H1 (cell line): ENCODE data around the gene NAA25. TPM values are rescaled to one million over a fixed set of nuclear protein-coding genes. Genes with fewer than 3 reads are reported as not detected.
A peak's percentile ranks its signal among the peaks of the same experiment; 100 is the strongest.

Experiments
- CTCF ChIA-PET: fragments of 300-600 bp; sonication (Branson Sonifier 250); formaldehyde crosslinking; loops from one replicate; lab custom pipeline; 2021; ENCODE audit not compliant: partially characterized antibody; lab: Charles Lee
- POLR2A ChIA-PET: fragments of 300-600 bp; sonication (Branson Sonifier 250); formaldehyde crosslinking; loops from one replicate; lab custom pipeline; 2021; ENCODE audit warnings: inconsistent platforms; ENCODE audit not compliant: partially characterized antibody; lab: Charles Lee
- DNase-seq, 2 experiments: peaks; one replicate each; pipeline versions ENCODE4 v3.0.0 to v3.0.0-alpha.2; 2010 to 2022; ENCODE audit warnings: low spot score in 2 of 2, low read depth in 1 of 2, mixed read lengths in 1 of 2
- FAIRE-seq: peaks from 2 replicates; lab custom pipeline; 2011; peaks lifted over from hg19 to GRCh38; lab: Jason Lieb, UNC
- H2AFZ ChIP-seq: 2 replicates; pipeline ENCODE4 v1.8.1; 2012; ENCODE audit warnings: low read length, inconsistent platforms
- H2AK5ac ChIP-seq: 2 replicates; pipeline ENCODE4 v1.6.1; 2013; ENCODE audit warnings: low read depth, low read length
- H2BK120ac ChIP-seq: replicated peaks from 2 replicates; pipeline ENCODE3; 2013; ENCODE audit warnings: low read depth, low read length, inconsistent platforms
- H2BK12ac ChIP-seq: 2 replicates; pipeline ENCODE4 v1.6.1; 2013; ENCODE audit warnings: low read depth, low read length
- H2BK15ac ChIP-seq: 2 replicates; pipeline ENCODE4 v1.6.1; 2013; ENCODE audit warnings: low read length
- H2BK20ac ChIP-seq: 2 replicates; pipeline ENCODE4 v1.6.1; 2013; ENCODE audit warnings: low read length
- H2BK5ac ChIP-seq: 2 replicates; pipeline ENCODE4 v1.6.1; 2013; ENCODE audit warnings: low read depth, low read length
- H3K14ac ChIP-seq: 2 replicates; pipeline ENCODE4 v1.6.1; 2013; ENCODE audit warnings: inconsistent platforms; ENCODE audit not compliant: insufficient read length
- H3K18ac ChIP-seq: 2 replicates; pipeline ENCODE4 v1.6.1; 2013; ENCODE audit warnings: low read length; ENCODE audit errors: extremely low read depth
- H3K23ac ChIP-seq: 2 replicates; pipeline ENCODE4 v1.6.1; 2013; ENCODE audit warnings: inconsistent platforms; ENCODE audit not compliant: insufficient read length
- H3K23me2 ChIP-seq: 2 replicates; pipeline ENCODE4 v1.6.1; 2013; ENCODE audit warnings: low read depth, low read length
- H3K27ac ChIP-seq: 2 replicates; pipeline ENCODE4 v1.6.1; 2011; ENCODE audit warnings: low read depth, low read length, inconsistent platforms
- H3K27me3 ChIP-seq, 4 experiments: replicated peaks in 1 of 4; 1 replicate in 1 of 4; 2 replicates in 3 of 4; pipeline versions ENCODE4 v1.6.1 to v1.8.1; 2011 to 2013; ENCODE audit warnings: low read length in 3 of 4, mild to moderate bottlenecking in 3 of 4, inconsistent platforms in 2 of 4, mixed read lengths in 2 of 4, moderate library complexity in 1 of 4; ENCODE audit not compliant: control insufficient read depth in 3 of 4, insufficient read depth in 3 of 4; ENCODE audit errors: extremely low read depth in 1 of 4
- H3K36me3 ChIP-seq, 4 experiments: 2 replicates each; pipeline versions ENCODE4 v1.6.1 to v1.8.1; 2011 to 2013; ENCODE audit warnings: mild to moderate bottlenecking in 4 of 4, low read length in 3 of 4, moderate library complexity in 2 of 4, control low read depth in 1 of 4, inconsistent platforms in 1 of 4; ENCODE audit not compliant: insufficient read depth in 4 of 4, control insufficient read depth in 2 of 4
- H3K4ac ChIP-seq: replicated peaks from 2 replicates; pipeline ENCODE3; 2013; ENCODE audit warnings: low read length, low read depth, mixed read lengths, inconsistent platforms; ENCODE audit not compliant: insufficient read length
- H3K4me1 ChIP-seq, 4 experiments: replicated peaks in 1 of 4; 1 replicate in 1 of 4; 2 replicates in 3 of 4; pipeline versions ENCODE4 v1.6.1 to v1.8.1; 2011 to 2013; ENCODE audit warnings: low read length in 3 of 4, inconsistent platforms in 2 of 4, mixed read lengths in 1 of 4; ENCODE audit not compliant: insufficient read depth in 4 of 4, control insufficient read depth in 3 of 4
- H3K4me2 ChIP-seq, 2 experiments: 2 replicates each; pipeline versions ENCODE4 v1.6.1 to v1.8.1; 2011 to 2013; ENCODE audit warnings: low read depth in 2 of 2, low read length in 2 of 2, control low read depth in 1 of 2, inconsistent platforms in 1 of 2, mild to moderate bottlenecking in 1 of 2; ENCODE audit not compliant: insufficient read depth in 1 of 2
- H3K4me3 ChIP-seq, 4 experiments: fragments of 200-600, 300-600 bp in 1 of 4; sonication (generic), shearing (Covaris generic), sonication (Bioruptor Twin) in 1 of 4; 2 replicates each; pipeline versions ENCODE4 v1.5.1 to v1.8.1; 2011 to 2016; ENCODE audit warnings: low read length in 4 of 4, low read depth in 3 of 4, control low read depth in 2 of 4, inconsistent platforms in 2 of 4, mild to moderate bottlenecking in 2 of 4, mixed read lengths in 1 of 4, moderate library complexity in 1 of 4; ENCODE audit not compliant: insufficient read depth in 2 of 4; ENCODE audit errors: extremely low read depth in 1 of 4
- H3K56ac ChIP-seq: replicated peaks from 2 replicates; pipeline ENCODE3; 2013; ENCODE audit warnings: low read depth, mild to moderate bottlenecking, mixed read lengths, low read length, inconsistent platforms; ENCODE audit not compliant: insufficient read length
- H3K79me1 ChIP-seq: 2 replicates; pipeline ENCODE4 v1.6.1; 2013; ENCODE audit warnings: low read depth, low read length, control low read depth
- H3K79me2 ChIP-seq, 2 experiments: 2 replicates each; pipeline versions ENCODE4 v1.6.1 to v1.8.1; 2012 to 2013; ENCODE audit warnings: low read length in 2 of 2, mild to moderate bottlenecking in 2 of 2, inconsistent platforms in 1 of 2; ENCODE audit not compliant: insufficient read depth in 2 of 2, control insufficient read depth in 1 of 2
- H3K9ac ChIP-seq, 4 experiments: replicated peaks in 1 of 4; 1 replicate in 1 of 4; 2 replicates in 3 of 4; pipeline versions ENCODE4 v1.6.1 to v1.8.1; 2011 to 2013; ENCODE audit warnings: low read depth in 3 of 4, low read length in 3 of 4, control low read depth in 2 of 4, mild to moderate bottlenecking in 2 of 4, moderate library complexity in 2 of 4, inconsistent platforms in 1 of 4; ENCODE audit errors: extremely low read depth in 1 of 4
- H3K9me3 ChIP-seq, 2 experiments: 2 replicates each; pipeline versions ENCODE4 v1.6.1 to v1.8.1; 2012 to 2013; ENCODE audit warnings: mild to moderate bottlenecking in 2 of 2, moderate library complexity in 2 of 2, control low read depth in 1 of 2, inconsistent platforms in 1 of 2, low read depth in 1 of 2, low read length in 1 of 2, mixed read lengths in 1 of 2; ENCODE audit not compliant: insufficient read depth in 2 of 2
- H4K20me1 ChIP-seq, 2 experiments: replicated peaks in 1 of 2; 2 replicates each; pipeline versions ENCODE3 to v1.8.1; 2011 to 2013; ENCODE audit warnings: inconsistent platforms in 2 of 2, low read length in 2 of 2, mild to moderate bottlenecking in 1 of 2; ENCODE audit not compliant: insufficient read depth in 2 of 2, control insufficient read depth in 1 of 2
- H4K5ac ChIP-seq: 2 replicates; pipeline ENCODE4 v1.6.1; 2013; ENCODE audit warnings: low read length, low read depth, mixed read lengths, inconsistent platforms; ENCODE audit not compliant: insufficient read length
- H4K8ac ChIP-seq: 2 replicates; pipeline ENCODE4 v1.8.0; 2013; ENCODE audit warnings: mild to moderate bottlenecking, moderate library complexity, low read length, inconsistent platforms; ENCODE audit not compliant: insufficient read depth; ENCODE audit errors: extremely low read depth
- H4K91ac ChIP-seq: replicated peaks from 2 replicates; pipeline ENCODE3; 2013; ENCODE audit warnings: low read length, mixed read lengths, inconsistent platforms; ENCODE audit not compliant: insufficient read length
- CEBPB ChIP-seq: IDR thresholded peaks from 2 replicates; pipeline ENCODE4 v1.6.1; 2012; ENCODE audit warnings: low read depth, low read length
- CREB1 ChIP-seq: IDR thresholded peaks from 2 replicates; pipeline ENCODE4 v1.6.1; 2012; ENCODE audit warnings: inconsistent platforms
- EGR1 ChIP-seq: IDR thresholded peaks from 2 replicates; pipeline ENCODE4 v1.6.1; 2011; ENCODE audit warnings: low read depth, low read length, borderline replicate concordance
- GABPA ChIP-seq: IDR thresholded peaks from 2 replicates; pipeline ENCODE4 v1.6.1; 2011; ENCODE audit warnings: mild to moderate bottlenecking, low read length, moderate library complexity, borderline replicate concordance; ENCODE audit not compliant: insufficient read depth
- KDM1A ChIP-seq: fragments of 200-600, 300-600 bp; sonication (generic); IDR thresholded peaks from 2 replicates; pipeline ENCODE4 v1.7.1; 2016; ENCODE audit warnings: mild to moderate bottlenecking, low read length, borderline replicate concordance
- SIN3A ChIP-seq, 2 experiments: IDR thresholded peaks in 1 of 2; conservative IDR thresholded peaks in 1 of 2; 2 replicates each; pipeline ENCODE4 v1.6.1; 2011 to 2012; ENCODE audit warnings: low read length in 2 of 2, improper control_type of control experiment in 1 of 2, low read depth in 1 of 2, mild to moderate bottlenecking in 1 of 2
- TAF1 ChIP-seq: IDR thresholded peaks from 2 replicates; pipeline ENCODE4 v1.6.1; 2011; ENCODE audit warnings: mild to moderate bottlenecking, low read depth, low read length
- WGBS, 2 experiments: shearing (Covaris generic) in 1 of 2; methylation state at CpG; one replicate each; pipeline versions ENCODE4 v1.1.6 to v1.1.7; 2013 to 2015; ENCODE audit warnings: low lambda C conversion rate in 2 of 2, mixed read lengths in 2 of 2, inconsistent platforms in 1 of 2, low coverage in 1 of 2, missing lambda C conversion rate in 1 of 2; ENCODE audit not compliant: insufficient replicate concordance in 2 of 2, insufficient coverage in 1 of 2, insufficient read length in 1 of 2; ENCODE audit errors: extremely low coverage in 1 of 2, missing lambda C conversion rate in 1 of 2; 5-methylcytosine and 5-hydroxymethylcytosine counted together
- polyA plus RNA-seq, 7 experiments: library from polyadenylated mRNA; depleted of rRNA in 3 of 7; stranded (reverse) in 5 of 7; unstranded in 2 of 7; fragments of >200 nt in 5 of 7; fragments of 200-250 nt in 2 of 7; gene quantifications; 1 replicate in 5 of 7; 2 replicates in 1 of 7; 4 replicates in 1 of 7; pipeline versions ENCODE4 v1.2.1 to v1.2.3, GENCODE V29; 2011 to 2013; ENCODE audit warnings: missing spikeins in 2 of 7, mixed read lengths in 2 of 7
- total RNA-seq: library from RNA; stranded (reverse); fragmentation: NEBNext Ultra II Directional; extraction: Animal tissue kit (Norgen Biotek cat#: 25700); gene quantifications from 2 replicates; pipeline ENCODE4 v1.2.1, GENCODE V29; 2021

The NAA25 gene
- total and polyA plus RNA-seq, 2 of the 8 experiments (the other 6 are each of a cell fraction or from before 2014, with no cell fraction given) = 10.8 to 60.3 TPM

GRCh38 chr12:112035219-112035785 is 73.3 kb downstream of the NAA25 start:
- H3K14ac ChIP-seq = no peak overlapping the region
- H3K18ac ChIP-seq = no peak overlapping the region
- no peaks in the 10 kb centered on the region for H3K9me3 ChIP-seq
- H3K23me2 ChIP-seq = no peaks in the 10 kb centered on the region
- H3K4me2 ChIP-seq = peak overlapping the region in 1 of 2 experiments; percentile 31; a peak in 1 of 4 replicates
- H3K27ac ChIP-seq = no peak overlapping the region
- TF ChIP-seq CREB1 (no peak), GABPA (no peak), EGR1 (no peak), KDM1A (no peak), TAF1 (no peak), SIN3A (conservative IDR thresholded peaks at IDR 0.05 in 1 of 2, IDR thresholded peaks at IDR 0.05 in 1 of 2; ENCODE audit: low read depth in 1 of 2, low read length in 2 of 2) (no peak), CEBPB (no peak)
- H4K91ac ChIP-seq = no peak overlapping the region
- no peak overlapping the region for H2BK20ac ChIP-seq
- H3K27me3 ChIP-seq = no peaks in the 10 kb centered on the region
- no peak overlapping the region for H2AK5ac ChIP-seq
- H3K9ac ChIP-seq = no peak overlapping the region
- H2BK120ac ChIP-seq = no peak overlapping the region
- DNase-seq (no peak), FAIRE-seq (no peak)
- no peak overlapping the region for H3K4ac ChIP-seq
- peaks cover 0 to 4% of the 10 kb centered on the region in 2 experiments for H4K20me1 ChIP-seq
- H3K4me1 ChIP-seq = peaks cover 0 to 2% (median 0%) of the 10 kb centered on the region in 4 experiments; a peak in 1 of 7 replicates
- no peak overlapping the region for H2AFZ ChIP-seq
- no peaks in the 10 kb centered on the region for H3K79me2 ChIP-seq
- no peaks in the 10 kb centered on the region; the same call in 1 of the 2 replicates for H3K79me1 ChIP-seq
- POLR2A ChIA-PET = interaction anchor here (1.6 to 2.9 kb wide), 4 partner anchors 13 to 21 kb away, joined by 4 to 8 read pairs (median 7); no protein-coding TSS in a partner anchor
- H3K36me3 ChIP-seq = peaks cover 9 to 85% (median 46%) of the 10 kb centered on the region in 4 experiments
- no peak overlapping the region for H2BK15ac ChIP-seq
- no peak overlapping the region for H2BK12ac ChIP-seq
- WGBS, 2 experiments = 84% methylated on average over 4 of the region's 4 CpGs; no CpG with 5 or more reads in 1 of the 2 experiments
- no peak overlapping the region for H3K4me3 ChIP-seq
- no peak overlapping the region for H3K56ac ChIP-seq
- H3K23ac ChIP-seq = no peak overlapping the region
- no peak overlapping the region for H4K8ac ChIP-seq
- no peak overlapping the region for H2BK5ac ChIP-seq
- no peak overlapping the region for H4K5ac ChIP-seq
- CTCF ChIA-PET = interaction anchor here (0.6 to 2.2 kb wide), 3 partner anchors 11 to 1016 kb away, joined by 3 to 10 read pairs (median 3); no protein-coding TSS in a partner anchor
